ENCODE data around the gene RAB3IP.
"Not testable (repeated sequence)": the region's sequence is repeated elsewhere in the genome, so short reads cannot be mapped to it uniquely, and the experiment has no call there.

The RAB3IP gene

DNA sequence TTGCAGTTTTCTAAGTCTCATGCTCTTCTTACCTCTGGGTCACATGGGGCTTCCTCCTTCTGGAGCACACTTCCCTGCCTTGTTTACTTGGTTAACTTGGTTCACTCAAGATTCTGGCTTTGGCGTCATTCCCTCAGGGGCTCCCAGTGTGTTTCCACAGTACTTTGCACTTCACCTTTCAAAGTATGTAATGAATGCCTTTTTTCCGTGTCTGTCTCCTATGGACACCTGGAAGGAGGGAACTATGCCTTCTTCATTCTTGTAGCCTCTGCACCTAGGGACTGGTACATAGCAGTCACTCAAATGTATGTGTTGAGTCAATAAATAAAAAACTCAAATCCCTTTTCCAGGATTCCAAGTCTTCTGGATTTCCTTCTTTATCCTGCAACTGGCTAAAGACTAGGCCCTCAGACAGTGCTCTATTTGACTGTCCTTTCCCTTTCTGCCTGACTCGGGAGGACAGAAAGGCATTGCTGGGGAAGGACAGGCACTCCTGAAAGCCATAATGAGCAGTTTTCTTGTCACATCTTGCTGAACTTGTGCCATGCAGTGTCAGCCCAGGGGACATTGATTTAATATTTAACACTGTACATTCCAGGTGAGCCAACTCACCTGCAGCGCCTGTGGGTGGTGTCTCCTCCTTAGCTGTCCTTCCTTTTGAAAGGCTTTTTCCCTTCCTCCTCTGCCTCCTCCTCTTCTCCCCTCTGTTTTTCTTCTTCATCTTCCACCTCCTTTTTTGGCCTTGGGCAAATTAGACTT, 99.2 kb downstream of the RAB3IP start:
- no peak for DNase-seq

DNA sequence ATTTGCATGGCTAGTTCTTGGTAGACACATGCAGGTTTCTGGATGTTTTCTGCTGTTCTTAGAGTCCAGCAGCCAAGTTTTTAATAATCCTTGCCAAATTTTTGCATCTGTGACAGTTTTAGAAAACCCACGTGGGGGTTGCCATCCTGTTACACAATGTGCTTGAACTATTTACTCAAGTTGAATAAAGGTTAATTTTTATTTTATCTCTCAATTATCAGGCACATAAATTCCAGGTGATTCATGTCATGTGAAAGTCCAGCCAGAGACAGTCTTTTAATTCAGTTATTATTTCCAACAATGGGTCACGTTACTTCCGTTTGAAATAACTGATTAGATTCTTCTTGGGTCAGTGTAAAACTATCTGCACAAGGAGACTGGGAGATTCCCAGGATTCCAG, 102.1 kb downstream of the RAB3IP start:
- DNase-seq, result no peak

DNA sequence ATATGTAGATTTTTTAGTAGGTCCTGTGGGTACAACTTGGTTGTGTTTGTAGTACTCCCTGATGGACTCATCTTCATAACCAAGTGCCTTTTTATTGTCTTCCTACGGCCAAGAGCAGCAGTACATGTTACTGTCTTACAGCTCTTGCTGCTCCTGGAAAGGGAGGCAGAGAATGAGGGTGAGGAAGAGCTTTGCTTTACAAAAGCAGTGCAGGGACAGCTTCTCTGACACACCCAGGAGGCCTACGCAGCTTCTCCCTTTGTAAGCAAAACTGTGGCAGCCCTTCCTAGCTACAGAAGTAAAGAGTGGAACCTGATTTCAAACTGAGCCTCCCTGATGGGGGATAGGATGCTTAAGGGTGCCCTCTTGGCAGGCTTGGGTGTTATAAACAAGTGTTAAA, 104.9 kb downstream of the RAB3IP start:
- DNase-seq, result no peak

DNA sequence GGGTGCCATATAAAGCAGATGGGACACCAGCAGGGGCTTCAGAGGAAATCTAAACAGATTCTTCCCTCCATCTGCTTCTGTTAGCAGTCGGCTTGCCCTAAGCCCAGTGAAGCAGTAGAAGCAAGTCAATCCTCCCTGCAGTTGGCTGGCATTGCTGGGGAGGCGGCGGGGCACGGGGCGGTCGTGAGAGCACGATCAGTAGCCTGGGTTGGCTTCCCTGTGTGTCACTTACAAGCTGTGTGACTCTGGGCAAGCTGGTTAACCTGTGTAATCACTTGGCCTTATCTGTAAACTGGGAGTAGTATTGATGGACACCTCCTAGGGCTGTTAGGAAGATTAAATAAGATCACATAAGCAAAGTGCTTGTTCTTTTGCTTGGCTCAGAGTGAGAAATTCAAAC, 105.8 kb downstream of the RAB3IP start:
- DNase-seq, result no peak

DNA sequence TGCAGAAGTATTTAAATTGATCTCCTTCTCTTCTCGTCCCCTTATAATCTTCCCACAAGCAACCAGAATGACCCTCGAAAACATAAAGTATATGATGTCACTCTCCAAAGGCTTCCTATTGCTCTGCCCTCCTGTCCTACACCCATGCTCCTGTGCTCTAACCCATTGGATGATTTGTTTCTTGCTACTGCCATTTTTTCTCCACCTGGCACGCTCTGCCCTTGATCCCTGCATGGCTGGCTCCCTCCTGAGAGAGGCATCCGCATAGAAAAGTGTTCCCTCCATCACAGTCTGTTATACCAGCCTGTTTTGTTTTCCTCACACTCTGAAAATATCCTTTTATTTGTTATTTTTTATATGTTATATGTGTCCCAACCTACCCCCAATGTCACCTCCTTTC, 106.2 kb downstream of the RAB3IP start:
- no peak for DNase-seq

DNA sequence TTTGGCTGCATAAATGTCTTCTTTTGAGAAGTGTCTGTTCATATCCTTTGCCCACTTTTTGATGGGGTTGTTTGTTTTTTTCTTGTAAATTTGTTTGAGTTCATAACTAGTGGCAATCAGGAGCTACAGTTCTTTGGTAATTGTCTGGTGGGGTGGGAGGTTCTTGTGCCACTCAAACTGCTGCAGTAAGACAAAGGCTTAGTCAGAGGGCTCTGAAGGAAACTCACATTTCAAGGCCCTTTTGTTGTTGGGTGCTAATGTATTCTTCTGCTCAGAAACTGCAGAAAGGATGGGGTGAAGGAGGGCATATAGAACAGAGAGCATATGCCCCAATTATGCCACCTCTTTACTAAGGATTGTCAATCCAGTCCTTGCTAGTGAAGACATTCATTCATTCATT, 108.3 kb downstream of the RAB3IP start:
- no peak for DNase-seq

DNA sequence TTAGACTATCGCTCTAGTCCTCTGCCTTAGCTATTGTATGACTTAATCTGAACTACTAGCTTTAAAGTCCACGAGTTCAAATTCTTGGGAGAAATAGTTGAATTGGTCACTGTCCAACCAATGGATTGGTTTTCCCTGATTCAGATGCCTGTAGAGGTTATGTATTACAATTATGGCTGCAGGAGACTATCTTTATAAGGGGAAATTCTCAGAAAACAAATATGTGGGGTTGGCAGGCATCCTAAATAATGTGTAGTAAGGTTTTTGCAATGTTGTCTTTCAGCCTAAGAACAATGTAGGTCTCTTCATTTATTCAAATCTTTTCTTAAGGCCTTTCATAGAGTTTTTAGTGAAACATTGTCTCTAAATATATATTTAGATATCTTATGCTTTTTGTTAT, 113.3 kb downstream of the RAB3IP start:
- DNase-seq, result no peak

DNA sequence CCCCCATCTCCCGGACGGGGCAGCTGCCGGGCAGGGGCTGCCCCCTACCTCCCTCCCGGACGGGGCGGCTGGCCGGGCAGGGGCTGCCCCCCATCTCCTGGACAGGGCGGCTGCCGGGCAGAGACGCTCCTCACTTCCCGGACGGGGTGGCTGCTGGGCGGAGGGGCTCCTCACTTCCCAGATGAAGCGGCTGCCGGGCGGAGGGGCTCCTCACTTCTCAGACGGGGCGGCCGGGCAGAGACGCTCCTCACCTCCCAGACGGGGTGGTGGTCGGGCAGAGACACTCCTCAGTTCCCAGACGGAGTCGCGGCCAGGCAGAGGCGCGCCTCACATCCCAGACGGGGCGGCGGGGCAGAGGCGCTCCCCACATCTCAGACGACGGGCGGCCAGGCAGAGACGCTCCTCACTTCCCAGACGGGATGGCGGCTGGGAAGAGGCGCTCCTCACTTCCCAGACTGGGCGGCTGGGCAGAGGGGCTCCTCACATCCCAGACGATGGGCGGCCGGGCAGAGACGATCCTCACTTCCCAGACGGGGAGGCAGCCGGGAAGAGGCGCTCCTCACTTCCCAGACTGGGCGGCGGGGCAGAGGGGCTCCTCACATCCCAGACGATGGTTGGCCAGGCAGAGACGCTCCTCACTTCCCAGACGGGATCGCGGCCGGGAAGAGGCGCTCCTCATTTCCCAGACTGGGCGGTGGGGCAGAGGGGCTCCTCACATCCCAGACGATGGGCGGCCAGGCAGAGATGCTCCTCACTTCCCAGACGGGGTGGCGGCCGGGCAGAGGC, 114.7 kb downstream of the RAB3IP start:
- DNase-seq, result not testable (repeated sequence)

DNA sequence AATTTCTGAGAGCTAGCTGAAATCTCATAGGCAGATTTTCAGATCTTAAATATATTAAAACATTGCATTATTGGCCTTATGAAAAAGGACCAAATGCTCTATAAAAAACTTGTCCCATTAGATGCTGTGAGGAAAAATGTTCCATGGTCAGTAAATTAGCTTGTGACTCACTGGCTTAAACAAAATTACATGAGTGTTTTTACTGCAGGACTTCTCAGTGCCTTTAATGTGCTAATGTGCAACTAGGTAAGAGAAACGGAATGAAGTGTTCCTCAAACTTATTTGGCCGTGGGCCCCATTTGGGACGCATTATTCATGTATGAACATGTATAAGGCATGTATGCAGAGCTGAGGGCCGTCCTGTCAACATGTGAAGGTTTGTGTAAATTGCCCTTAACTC, 128.0 kb downstream of the RAB3IP start:
- no peak for DNase-seq

DNA sequence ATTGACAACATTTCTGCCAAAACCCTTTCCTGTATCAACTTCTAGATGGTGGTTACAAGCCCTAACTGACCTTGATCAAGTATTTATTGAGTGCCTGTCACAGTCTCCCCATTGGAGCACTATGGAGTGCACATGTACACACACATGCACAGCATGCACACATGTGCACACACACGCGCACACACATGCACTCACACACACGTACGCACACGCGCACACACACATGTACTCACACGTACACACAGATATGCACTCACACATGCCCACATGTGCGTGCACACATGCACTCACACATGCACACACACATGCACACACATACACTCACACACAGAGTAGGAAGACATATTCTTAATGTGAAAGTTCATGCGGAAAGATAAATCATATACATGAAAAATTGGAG, 130.0 kb downstream of the RAB3IP start:
- DNase-seq, result no peak

DNA sequence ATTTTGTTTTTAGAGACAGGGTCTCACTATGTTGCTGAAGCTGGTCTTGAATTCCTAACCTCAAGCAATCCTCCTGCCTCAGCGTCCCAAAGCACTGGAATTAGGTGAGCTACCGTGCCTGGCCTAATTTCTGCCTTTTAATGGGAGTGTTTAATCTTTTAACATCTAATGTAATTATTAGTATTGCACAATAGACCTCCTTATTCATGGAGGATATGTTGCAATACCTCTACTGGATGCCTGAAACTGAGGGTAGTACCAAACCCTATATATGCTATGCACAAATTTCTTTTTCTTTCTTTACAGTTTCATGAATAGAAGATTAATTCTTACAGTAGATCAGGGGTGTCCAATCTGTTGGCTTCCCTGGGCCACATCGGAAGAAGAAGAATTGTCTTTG, 134.1 kb downstream of the RAB3IP start:
- no peak for DNase-seq

Data from KG1 (cell line).